HG03175 (cell line): ENCODE data around the gene NLRP8.
"Not testable (repeated sequence)": the region's sequence is repeated elsewhere in the genome, so short reads cannot be mapped to it uniquely, and the experiment has no call there.

Source experiments
- ATAC-seq: cut with Tn5 transposase; IDR thresholded peaks from one replicate; pipeline ENCODE4 v1.9.1; 2021; ENCODE audit warnings: mild to moderate bottlenecking, moderate library complexity; ENCODE audit not compliant: unreplicated experiment

NLRP8 gene

GRCh38 chr19:55947532-55947931 lies at the start of gene NLRP8:
TSS of gene NLRP8 (plus strand) at chr19:55947832.
- no peak for ATAC-seq

- ATAC-seq, result no peak
Observed at GRCh38 chr19:55898911-55899310, 48.7 kb upstream of the NLRP8 start.

DNA sequence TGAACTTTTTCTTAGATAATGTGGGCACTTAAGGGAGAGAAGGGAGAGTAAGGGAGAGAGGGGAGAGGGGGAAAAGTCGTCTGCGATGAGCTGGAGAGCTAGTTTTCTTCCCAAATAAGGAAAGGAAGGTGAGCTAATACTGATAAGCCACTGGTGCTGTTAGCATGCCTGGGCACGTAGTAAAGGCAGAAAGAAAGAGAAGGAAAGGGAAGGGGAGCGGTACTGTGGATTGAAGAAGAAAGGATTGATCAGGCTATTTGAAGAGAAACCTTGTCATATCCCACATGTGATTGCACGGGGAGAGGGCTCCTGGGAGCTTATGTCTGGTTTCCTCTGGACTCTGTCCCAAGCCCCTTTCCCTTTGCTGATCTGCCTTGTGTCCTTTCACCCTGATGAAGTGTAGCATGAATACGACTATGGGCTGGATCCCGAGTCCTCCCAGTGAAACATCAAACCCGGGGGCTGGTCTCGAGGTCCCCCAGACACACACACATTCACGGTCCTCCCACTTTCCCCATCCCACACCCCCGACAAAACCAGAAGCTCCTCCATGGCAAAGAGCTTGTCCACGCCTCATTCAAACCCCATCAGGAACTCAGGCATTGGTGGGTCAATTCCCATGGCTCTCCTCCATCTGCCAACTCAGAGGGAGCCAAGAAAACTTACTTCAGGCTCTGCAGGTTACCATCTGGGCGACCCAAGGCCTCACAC lies 46.1 kb upstream of the NLRP8 start:
- no peak for ATAC-seq

- ATAC-seq, result no peak
Observed at GRCh38 chr19:55902080-55902751, 45.4 kb upstream of the NLRP8 start.

DNA sequence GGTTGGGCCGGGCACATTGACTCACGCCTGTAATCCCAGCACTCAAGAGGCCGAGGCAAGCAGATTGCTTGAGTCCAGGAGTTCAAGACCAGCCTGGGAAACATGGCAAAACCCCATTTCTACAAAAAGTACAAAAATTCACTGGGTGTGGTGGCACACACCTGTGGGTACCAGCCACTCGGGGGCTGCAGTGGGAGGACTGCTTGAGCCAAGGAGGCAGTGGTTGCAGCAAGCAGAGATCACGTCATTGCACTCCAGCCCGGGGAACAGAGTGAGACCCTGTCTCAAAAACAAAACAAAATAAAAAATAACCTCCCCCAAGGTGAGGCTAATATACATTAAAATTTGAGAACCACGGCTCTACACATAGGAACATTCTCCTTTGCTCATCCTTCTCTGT lies 40.3 kb upstream of the NLRP8 start:
- ATAC-seq, result no peak

- no peak for ATAC-seq
Observed at GRCh38 chr19:55907746-55908145, 39.9 kb upstream of the NLRP8 start.

DNA sequence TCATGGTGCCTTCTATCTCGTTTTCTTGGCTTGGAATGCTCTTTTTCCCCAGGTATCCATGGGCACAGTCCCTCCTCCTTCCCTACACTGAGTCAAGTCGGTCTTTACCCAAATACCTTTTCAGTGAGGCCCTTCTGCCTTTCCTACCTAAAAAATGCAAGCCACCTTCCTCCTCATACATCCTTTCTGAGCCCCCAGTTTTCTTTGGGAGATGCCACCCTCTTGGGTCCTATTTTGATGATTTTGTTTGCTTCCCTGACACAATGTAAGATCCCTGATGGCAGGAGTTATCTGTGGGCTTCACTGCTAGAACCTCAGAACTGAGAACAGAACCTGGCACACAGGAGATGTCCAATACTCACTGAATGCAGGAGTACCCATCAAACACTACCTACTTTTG lies 37.8 kb upstream of the NLRP8 start:
- no peak for ATAC-seq

DNA sequence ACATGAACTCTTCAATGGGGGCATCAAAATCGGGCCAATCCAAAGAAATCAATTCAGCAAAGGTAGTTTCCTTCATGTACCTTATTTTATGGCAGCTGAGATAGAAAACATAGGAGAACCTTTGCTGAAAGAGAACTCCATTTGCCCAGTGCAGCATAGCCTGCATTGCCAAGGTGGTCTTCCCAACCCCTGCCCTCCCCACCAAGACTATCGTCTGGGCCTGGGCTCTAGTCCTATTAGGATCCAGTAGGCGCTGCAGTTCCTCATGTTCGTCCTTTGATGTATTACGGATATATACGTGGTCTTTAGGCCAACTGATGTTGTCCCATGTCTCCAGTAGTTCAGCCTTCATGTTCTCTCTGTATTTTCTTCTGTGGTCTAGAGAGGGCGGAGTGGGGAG lies 34.7 kb upstream of the NLRP8 start:
- no peak for ATAC-seq

- no peak for ATAC-seq
Observed at GRCh38 chr19:55913643-55914268, 33.9 kb upstream of the NLRP8 start.

GRCh38 chr19:55923556-55923955 lies 24.1 kb upstream of the NLRP8 start:
- ATAC-seq, result no peak

DNA sequence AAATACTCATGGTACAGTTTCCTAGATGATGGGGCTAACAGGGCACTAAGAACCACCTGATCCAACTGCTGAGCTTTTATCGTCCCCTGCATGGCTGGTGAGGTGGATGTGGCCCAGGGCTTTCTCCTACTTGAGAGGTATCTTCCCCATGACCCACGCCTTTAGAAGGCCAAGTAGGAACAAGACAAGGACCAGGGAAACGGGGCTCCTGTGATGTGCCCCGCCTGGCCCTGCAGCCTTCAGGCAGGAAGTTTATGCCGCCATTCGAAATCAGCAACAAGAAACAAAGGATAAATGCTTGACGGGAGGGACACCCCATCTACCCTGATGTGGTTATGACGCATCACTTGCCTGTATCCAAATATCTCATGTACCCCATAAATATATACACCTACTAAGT lies 19.6 kb upstream of the NLRP8 start:
- no peak for ATAC-seq

GRCh38 chr19:55929258-55929657 lies 18.4 kb upstream of the NLRP8 start:
- ATAC-seq, result not testable (repeated sequence)

- ATAC-seq, result no peak
Observed at GRCh38 chr19:55930996-55931515, 16.6 kb upstream of the NLRP8 start.

DNA sequence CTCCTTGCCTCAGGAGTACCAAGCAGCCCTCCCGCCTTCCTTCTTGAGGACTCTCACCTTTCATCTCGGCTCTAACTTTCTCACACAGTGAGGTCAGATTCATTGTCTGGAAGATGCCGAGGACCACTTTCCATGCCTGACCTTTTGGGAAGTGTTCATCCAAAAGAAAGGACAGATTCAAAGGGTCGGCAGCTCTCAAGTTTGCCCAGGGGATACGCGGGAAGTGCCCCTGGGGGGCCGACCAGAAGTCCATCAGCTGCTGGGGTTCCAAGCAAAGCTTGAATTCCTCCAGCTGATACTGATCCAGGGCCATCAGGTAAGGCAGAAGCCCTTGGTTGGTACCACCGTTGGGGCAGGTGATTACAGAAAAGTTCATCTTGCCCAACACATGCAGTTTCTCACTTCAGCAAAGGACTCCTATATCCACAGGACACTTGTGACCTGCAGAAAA lies 15.7 kb upstream of the NLRP8 start, which contains the start of gene NLRP13:
Gene NLRP13, minus strand, starts transcription at position 401 of the 451 bp plus-strand sequence. Its CDS starts 25 bp downstream, at position 376.
- ATAC-seq, result no peak

DNA sequence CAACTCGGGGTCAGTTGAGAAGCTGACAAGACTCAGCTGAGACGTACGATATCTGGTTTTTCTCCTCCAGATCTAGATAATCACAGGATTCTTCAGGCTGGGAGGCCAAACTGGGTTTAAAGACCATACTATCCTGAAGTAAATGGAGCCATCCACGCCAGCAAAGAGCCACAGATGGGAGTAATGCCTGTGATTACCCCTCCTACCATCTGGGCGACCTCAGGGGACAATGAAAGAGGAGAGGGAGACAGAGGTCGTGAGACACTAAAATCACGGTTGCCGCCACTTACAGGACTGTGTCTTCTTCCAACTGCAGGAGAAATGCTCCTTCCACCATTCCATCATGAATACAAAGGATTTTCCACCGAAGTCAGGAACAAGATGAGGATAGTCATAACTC lies 12.4 kb upstream of the NLRP8 start:
- ATAC-seq, result no peak

DNA sequence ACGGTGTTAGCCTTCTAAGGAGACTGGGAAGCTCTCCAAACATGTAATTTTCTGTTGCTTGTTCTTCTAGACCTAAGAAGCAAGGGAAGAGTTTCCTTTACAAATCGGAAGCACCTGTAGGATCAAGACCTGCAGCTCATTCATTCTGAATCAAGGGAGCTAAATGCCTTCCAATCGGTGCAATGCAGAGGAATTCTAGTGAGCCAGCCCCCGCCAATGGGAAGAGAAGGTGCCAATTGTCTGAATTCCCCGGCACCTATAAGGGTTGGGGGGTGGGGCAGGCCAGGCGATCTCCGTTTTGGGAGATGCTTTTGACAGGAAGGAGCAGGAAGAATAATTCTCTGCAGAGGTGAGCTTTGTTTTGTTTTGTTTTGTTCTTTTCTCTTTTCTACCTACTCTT lies 8.4 kb upstream of the NLRP8 start:
- no peak for ATAC-seq

GRCh38 chr19:55940306-55940705 lies 7.3 kb upstream of the NLRP8 start:
- ATAC-seq, result no peak

DNA sequence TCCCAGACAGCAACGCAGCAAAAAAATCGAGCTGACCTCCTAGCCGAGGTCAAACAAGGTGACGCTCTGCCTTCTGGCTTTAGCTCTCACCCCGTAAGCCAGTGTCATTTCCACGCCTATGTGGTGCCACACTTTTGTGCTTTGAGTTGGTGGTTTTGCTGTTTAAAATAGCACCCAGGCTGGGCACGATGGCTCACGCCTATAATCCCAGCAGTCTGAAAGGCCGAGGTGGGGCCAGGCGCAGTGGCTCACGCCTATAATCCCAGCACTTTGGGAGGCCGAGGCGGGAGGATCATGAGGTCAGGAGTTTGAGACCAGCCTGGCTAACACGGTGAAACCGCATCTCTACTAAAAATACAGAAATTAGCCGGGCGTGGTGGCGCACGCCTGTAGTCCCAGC lies 2.9 kb downstream of the NLRP8 start:
- not testable (repeated sequence) for ATAC-seq

- ATAC-seq, result no peak
Observed at GRCh38 chr19:55956431-55956830, 8.8 kb downstream of the NLRP8 start.

DNA sequence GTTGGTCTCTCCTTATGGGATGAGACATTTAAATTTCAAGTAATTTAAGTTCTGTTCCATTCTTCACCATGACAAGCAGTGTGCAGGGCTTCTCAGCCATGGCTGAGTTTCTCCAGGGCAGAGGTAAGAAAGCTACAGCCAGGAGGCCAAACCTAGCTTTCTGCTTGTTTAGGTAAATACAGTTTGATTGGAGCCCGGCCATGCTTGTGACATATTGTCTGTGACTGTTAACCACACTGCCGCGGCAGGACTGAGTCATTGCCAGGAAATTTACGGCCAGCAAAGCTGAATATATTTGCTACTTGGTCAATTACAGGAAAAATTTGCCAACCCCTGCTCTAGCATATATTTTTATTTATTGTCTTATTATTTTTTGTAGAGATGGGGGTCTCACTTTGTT lies 10.7 kb downstream of the NLRP8 start:
- ATAC-seq, result no peak

DNA sequence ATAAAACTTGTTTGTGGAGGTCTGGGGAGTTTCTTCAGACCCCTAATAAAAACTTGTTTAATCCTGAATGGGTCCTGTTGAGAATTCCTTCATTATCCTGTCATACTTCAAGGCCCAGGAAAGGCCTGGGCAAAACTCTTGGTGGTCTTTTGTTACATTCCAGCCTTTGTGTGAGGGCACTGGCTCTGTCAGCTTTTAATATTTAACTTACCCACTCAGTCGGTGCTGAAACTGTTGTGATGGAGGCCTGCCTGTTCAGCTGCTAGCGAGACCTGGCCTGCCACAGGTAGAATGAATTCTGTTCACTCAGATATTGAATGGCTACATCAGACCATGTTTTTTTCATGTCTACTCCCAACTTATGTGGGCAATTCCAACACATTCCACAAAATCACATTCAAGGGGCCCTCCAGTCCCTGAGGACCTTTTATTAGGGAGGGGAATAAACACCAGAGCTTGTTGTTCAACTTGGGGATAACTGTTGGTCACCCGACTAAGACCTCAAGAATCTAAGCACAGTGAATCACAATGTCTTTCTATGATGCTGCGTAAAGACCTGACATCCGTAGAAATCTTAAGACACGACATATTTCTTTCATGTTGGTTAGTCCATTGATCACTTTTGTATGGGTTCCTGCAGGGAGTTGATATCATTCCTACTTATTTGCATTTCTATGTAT lies 12.5 kb downstream of the NLRP8 start:
- ATAC-seq, result no peak
